ENCODE results near the gene FUOM.
"Not testable (repeated sequence)": the region's sequence is repeated elsewhere in the genome, so short reads cannot be mapped to it uniquely, and the experiment has no call there.

Gene FUOM

DNA sequence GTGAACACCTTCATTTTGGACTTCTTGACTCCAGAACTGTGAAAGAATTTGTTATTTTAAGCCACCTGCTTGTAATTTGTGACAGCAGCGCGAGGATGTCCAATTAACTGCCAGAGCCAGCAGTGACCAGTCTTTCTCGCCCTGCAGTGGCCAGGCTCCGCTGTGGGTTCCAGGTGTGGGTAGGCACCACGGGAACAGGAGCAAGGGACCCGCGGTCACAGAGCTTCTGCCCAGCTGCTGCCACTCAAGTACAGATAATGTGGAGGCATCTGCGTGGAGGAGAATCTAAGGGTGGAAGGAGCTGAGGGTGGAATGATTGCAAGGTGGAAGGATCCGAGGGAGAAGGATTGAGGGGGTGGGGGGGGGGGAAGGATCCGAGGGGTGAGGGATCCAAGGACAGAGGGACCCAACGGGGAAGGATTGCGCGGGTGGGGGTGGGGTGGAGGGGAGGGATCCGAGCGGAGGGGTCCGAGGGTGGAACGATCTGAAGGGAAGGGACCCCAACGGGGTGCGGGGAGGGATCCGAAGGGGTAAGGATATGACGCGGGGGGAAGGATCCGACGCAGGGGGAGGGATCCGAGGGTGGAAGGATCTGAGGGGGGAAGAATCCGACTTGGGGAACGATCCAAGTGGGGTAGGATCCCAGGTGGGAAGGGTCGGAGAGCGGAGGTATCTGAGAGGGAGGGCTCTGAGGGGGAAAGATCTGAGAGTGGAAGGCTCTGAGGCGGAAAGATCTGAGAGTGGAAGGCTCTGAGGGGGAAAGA lies 24.7 kb downstream of the FUOM start:
- no peak for DNase-seq (ENCODE audit: low read depth, low spot score)

DNA sequence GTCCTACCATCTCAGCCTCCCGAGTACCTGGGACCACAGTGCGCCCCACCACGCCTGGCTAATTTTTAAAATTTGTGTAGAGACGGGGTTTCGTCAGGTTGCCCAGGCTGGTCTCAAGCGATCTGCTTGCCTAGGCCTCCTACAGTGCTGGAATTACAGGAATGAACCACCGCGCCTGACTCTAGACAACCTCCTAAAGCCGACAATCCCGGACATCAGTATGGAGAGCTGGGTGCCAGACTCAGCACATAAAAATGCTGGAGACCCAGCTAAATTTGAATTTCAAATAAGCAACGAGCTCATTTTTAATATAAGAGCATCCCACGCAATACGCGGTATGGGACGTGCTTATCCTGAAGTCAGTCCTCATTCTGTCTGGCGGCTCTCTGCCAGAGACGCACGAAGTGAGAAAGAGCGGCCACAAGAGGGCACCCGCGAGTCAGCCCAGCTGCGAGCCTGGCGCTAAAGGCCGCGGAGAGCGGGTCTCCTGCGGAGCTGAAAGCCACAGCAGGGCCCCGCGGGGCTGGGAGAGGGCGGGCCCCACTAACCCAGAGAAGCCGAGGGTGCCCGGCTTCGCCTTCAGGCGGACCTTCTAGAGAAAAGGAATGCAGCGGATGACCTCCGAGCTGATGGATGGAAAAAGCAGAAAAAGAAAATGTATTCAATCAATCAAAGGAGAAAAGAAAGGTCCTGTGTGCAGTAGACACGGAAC lies 28.2 kb downstream of the FUOM start:
- DNase-seq (ENCODE audit: low read depth, low spot score) = no peak

DNA sequence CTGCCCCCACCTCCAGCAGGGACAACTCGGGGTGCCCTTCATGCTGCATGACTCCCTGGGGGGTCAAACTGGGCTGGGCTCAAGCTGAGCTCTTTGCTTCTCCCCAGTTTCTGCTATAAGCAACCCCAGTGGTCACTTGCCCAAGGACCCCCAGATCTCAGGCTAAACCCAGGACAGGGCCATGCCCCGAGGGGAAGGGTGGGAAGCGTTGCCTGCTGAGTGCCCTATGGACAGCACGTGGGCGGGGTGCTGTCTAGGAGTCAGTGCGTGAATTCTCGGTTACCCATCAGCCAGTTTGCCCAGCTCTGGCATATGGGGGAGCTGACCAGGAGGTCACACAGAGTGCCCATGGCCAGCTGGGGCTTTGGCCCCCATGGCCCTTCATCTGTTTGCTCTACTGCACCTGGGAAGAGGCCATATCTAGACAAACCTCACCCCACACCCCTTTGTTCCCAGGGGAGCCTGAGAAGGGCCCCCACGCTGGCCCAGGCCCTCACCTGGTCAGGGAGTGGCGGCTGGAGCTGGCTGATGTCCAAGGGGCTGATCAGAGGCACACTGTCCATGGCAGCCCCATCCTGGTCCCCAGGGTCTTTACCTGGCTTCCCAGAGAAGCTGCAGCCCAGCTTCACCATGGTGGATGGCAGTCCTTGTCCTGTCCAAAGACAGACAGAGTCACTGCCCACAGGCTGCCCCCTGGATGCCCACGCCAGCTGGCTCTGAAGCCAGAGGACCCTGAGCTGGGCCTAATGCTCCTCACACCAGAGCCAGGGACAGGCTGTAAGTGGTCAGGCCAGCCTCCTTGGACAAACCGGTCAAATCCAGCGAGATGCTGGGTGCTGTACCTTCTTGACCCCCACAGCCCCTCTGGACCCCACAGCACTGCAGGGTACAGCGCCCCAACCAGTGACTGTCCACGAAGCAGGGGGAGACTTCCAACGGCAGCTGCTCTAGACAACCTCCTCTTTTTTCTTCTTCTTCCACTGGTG lies 29.2 kb downstream of the FUOM start:
- DNase-seq (ENCODE audit: low read depth, low spot score) = no peak

DNA sequence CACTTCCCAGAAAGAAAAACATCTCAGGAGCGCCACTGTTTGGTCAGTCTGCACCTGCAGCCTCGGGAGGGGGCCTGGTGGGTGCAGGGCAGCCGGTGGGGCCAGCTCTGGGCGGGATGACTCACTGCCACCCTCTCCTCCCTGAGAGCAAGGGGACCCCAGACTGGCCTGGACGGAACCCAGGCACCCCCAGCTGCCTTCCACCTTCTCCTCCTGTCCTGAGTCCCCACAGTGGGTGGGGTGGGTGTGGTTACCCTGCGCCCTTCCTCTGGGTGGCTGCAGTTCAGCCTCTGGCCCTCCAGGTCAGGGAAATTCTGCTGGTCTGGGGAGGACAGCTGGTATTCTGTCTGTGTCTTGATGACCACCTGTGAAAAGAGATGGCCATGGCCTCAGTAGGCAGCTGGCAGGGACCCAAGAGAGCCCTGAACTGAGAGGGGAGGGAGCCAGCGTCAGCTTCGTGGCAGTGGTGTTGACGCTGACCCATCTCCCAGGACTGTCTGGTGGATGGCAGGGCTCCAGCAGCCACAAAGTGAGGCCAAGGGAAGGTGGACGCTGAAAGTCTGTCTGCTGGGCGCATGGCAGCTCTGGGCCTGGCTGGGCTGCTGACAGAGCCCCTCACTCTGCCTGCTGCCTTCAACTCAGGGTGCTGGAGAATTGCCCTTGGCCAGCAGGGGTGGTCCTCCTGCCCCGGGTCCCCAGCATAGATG lies 30.0 kb downstream of the FUOM start:
- no peak for DNase-seq (ENCODE audit: low read depth, low spot score)

DNA sequence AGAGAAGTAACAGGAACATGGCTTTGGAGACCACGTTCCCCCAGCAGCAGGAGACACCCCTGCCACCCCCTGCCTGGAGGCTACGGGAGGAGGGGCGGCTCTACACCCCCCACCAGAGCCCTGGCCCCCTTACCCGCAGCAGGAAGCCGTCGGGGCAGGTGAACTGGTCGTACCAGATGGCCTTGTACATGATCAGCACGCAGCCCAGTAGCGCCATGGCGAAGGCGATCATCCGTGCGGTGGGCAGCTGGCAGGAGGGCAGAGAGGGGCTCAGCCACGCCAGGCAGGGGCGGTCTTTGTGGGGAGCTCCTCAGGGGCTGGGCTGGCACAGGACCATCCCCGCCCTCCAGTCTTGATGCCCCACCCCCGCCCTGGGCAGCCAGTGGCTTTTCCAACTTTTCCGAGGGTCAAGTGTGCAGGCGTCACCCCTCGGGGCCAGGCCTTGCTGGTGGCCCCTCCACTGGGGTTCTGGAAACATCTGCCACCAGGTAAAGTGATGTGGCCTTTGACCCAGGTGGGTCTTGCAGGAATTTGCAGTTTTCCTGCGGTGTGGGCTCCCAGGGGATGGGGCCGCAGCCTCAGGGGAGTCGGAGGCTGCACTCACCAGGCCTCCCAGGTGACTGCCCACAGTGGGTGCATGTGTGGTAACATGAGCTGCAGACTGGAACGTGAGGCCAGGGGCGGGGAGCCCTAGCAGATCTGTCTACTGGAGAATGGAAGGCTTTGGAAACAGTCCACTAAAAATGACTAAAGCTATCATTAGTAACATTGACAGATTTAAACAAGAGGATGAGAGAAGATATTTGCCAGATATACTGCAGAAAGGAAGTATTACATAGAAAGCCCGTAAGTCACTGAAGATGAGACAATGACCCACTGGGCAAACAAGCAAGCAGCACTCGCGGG lies 30.8 kb downstream of the FUOM start:
- DNase-seq (ENCODE audit: low read depth, low spot score) = no peak

DNA sequence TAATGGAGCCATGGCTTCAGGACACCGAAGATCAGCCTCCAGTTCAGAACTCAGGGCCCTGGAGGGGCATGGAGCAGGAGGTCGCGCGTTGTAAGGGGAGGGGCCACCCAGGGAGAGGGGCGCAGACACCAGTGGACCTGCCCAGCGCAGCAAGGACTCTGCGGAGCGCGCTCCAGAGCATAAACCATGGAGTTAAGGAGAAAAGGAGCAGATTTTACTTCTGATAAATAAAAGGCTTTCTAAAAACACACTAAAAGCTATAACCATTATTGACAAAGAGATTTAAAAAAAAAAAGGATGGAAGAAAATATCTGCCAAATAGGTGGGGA lies 31.6 kb downstream of the FUOM start:
- DNase-seq (ENCODE audit: low read depth, low spot score) = no peak

DNA sequence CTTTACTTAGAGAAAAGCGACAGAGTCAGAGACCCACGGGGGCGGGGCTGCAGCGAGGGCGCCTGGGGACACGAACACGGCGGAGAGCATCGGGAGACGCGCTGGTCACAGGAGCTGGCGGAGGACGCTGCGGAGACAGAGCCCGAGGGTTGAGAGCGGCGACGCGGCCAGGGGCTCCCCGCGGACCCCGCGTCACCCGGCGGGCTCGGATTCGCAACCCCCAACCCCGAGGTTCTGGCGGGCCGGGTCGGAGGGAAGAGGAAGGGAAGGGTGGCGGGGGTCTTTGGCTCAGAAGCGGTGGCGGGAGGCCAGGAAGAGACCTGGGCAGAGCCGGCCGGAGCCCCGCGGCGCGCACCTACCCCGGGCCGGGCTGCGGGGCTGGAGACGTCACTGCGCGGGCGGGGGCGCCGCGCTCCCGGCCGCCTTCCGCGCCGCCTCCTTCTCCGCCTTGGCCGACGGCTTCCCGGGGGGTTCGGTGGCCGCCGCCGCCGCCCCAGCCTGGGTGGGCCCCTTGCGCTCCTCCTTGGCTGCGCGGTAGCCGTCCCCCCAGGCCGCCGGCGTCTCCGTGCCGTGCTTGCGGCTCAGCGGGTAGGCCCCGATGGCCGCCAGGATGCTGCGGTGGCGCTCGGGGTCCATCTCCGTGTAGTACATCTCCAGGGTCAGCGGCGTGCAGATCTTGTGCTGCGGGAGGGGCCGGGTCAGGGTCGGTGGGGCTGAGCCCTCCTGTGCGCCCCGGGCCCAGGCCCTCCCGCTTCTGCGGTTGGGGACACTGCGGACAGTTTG lies 32.2 kb downstream of the FUOM start:
- DNase-seq (ENCODE audit: low read depth, low spot score) = no peak

DNA sequence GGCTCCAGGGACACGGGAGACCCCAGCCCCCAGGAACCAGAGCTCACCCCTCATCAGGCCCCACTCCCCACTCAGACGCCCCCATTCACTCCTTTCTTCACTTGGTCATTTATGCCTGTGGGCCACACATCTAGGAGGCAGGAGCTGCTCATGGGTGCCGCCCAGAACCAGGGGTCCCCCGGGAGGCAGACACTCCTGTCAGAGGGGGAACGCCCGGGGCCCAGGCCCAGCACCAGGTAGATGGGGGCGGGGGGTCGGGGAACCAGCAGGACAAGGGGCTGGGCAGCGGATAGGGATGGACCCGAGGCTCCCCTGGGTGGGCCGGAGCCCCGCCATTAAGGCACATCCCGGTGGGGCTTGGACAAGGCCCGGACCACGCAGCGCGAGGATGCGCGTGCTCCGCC lies 33.0 kb downstream of the FUOM start:
- no peak for DNase-seq (ENCODE audit: low read depth, low spot score)

DNA sequence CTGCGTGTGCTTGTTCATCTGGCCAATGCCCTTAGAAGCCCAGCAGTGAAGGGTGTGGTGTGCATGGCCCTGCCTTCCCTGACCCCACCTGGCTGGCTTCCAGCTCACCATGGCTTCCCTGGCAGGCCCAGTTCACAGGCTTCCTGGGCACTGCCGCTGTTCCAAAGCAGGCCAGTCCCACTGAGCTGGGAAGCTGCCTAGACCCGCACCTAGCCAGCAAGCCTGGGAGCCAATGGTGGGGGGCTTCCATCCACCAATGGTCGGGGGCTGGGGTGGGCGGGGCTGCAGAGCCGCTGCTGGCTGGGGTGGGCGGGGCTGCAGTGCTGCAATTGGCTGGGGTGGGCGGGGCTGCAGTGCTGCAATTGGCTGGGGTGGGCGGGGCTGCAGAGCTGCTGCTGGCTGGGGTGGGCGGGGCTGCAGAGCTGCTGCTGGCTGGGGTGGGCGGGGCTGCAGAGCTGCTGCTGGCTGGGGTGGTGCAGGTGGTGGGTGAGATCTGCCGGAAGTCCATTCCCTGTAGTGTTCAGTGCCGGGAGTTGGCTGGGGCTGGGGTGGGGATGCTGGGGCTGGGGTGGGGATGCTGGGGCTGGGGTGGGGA lies 33.5 kb downstream of the FUOM start:
- no peak for DNase-seq (ENCODE audit: low read depth, low spot score)

DNA sequence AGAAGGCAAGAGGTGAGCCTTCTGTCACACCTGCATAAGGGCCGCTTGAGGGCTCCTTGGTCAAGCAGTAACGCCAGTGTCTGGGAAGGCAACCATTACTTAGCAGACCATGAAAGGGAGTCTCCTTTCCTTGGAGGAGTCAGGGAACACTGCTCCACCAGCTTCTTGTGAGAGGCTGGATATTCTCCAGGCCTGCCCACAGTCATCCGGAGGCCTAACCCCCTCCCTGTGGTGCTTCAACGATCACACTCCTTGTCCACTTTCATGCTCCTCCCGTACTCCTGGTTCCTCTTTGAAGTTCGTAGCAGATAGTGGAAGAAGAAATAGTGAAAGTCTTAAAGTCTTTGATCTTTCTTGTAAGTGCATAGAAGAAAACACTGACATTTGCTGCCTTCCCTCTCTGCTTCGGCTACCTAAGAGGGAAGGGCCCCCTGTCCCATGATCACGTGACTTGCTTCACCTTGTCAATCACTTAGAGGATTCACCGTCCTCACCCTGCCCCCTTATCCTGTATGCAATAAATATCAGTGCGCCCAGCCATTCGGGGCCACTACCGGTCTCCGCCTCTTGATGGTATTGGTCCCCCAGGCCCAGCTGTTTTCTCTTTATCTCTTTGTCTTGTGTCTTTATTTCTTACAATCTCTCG lies 35.6 kb downstream of the FUOM start:
- not testable (repeated sequence) for DNase-seq (ENCODE audit: low read depth, low spot score)

DNA sequence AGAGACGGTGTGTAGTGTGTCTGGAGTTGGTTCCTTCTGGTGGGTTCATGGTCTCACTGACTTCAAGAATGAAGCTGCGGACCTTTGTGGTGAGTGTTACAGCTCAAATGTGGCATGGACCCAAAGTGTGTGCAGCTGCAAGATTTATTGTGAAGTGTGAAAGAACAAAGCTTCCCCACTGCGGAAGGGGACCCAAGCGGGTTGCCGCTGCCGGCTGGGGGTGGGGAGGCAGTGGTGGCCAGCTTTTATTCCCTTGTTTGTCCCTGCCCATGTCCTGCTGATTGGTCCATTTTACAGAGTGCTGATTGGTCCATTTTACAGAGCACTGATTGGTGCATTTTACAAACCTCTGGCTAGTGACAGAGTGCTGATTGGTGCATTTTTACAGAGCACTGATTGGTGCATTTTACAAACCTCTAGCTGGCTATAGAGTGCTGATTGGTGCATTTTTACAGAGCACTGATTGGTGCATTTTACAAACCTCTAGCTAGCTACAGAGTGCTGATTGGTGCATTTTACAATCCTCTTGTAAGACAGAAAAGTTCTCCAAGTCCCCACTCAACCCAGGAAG lies 36.9 kb downstream of the FUOM start:
- DNase-seq (ENCODE audit: low read depth, low spot score) = not testable (repeated sequence)

DNA sequence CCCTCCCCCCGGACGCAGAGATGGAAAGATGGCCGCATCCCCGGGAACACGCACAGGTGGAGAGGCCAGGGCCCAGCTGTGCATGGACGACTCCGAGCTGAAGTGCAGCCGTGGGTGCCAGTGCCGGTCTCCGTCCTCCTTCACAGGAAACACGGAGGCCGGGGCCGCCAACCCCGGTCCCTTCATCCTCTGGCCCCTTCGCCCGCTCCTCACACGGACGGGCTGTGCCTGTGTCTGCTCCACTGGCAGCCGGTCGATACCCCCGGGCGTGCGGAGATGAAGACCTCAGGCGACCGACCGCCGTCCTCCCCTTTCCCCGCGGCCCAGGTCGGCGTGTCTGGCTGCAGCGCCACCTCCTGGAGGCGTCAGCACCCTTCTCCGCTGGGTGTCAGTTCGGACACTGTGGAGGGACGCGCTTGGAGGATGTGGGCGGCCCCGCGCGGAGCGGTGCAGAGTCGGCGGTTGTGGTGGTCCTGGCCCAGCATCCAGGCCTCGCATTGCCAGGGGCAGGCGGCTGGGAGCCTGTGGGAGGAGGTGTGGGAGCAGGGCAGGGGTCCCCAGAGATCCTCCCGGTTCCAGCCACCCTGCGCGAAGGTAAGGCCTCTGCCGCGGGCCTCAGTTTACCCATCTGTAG lies 39.2 kb downstream of the FUOM start:
- no peak for DNase-seq (ENCODE audit: low read depth, low spot score)

DNA sequence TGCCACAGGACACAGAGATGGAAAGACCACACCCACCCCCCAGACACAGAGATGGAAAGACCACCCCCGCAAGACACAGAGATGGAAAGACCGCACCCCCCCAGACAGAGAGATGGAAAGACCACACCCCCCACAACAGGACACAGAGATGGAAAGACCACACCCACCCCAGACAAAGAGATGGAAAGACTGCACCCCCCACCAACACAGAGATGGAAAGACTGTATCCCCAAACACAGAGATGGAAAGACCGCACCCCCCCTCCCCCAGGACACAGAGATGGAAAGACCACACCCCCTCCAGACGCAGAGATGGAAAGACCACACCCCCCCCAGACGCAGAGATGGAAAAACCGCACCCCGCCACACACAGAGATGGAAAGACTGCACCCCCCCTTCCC lies 41.1 kb downstream of the FUOM start:
- DNase-seq (ENCODE audit: low read depth, low spot score) = no peak

DNA sequence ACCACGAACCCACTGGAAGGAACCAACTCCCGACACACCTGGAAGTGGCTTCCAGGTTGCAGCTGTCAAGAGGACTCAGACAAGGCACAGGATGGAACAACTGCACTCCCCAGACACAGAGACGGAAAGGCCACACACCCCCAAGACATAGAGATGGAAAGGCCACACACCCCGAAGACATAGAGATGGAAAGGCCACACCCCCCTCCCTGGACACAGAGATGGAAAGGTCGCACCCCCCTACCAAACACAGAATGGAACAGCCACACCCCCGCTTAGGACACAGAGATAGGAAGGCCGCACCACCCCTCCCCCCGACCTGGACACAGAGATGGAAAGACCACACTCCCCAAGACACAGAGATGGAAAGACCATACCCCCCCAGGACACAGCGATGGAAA lies 41.6 kb downstream of the FUOM start:
- no peak for DNase-seq (ENCODE audit: low read depth, low spot score)

DNA sequence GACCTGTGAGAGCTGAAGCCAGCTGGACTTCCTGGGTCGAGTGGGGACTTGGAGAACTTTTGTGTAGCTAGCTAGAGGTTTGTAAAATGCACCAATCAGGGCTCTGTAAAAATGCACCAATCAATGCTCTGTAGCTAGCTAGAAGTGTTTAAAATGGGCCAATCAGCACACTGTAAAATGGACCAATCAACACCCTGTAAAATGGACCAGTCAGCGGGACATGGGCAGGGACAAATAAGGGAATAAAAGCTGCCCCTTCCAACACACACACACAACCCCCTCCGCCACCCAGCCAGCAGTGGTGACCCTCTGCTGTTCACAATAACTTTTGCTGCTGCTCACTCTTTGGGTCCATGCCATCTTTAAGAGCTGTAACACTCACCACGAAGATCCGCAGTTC lies 42.0 kb downstream of the FUOM start:
- no peak for DNase-seq (ENCODE audit: low read depth, low spot score)

DNA sequence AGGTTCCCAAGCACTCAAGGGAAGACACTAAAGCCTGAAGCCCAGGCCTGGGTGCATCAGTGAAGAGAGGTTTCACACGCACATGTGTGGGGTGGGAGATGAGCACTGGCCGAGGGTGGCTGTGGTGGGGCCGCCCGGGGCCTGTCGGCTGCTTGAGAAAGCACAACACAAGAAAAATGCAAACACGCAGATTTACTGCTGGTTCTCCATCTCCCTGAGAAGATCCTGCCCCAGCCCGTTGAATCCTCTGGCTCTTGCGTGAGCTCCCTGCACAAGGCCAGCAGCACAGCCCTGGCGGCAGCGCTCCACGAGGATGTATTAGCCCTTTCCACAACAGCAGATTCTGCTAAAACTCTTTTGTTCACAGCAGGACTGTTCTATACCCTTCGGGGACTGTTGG lies 42.9 kb downstream of the FUOM start:
- no peak for DNase-seq (ENCODE audit: low read depth, low spot score)

DNA sequence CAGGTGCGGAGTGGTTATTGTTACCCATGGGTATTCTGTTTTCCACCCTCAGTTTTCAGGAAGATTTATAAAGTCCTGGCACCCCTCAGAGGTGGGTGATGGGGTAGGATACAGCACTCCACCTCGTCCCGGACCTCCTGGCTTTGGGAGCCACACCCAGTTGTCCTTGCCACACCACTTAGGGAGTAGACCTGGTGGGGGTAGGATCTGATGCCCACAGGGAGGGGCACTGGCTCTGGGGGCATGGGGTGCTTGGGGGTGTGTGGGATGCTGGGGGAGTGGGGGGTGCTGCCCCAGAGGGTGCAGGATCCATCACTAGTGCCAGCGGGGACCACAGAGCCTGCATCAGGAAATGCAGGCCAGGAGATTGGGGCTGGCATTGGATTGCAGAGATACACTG lies 44.6 kb downstream of the FUOM start:
- DNase-seq (ENCODE audit: low read depth, low spot score) = no peak

DNA sequence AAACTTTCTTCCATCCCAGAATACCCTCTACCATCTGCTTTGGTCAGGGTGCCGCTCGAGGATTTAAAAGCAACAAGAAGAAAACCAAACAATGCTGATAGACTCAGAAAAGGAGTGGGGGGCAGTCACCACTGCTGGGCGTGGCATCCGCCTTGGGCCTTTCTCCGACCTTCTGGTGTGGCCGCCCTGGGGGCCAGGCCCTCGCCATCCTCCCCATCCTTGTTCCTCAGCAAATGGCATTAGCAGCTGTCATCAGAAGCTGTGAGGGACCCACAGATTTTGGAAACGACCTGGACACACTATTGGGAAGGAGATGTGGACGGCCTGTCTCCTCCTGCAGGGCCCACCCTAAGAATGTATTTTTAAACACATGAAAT lies 45.1 kb downstream of the FUOM start:
- no peak for DNase-seq (ENCODE audit: low read depth, low spot score)

All from iPS DF 19.7 (cell line).